Retina (tissue), 1 donor: ENCODE data around the gene CTNNA2.
A peak's percentile ranks its signal among the peaks of the same experiment; 100 is the strongest.
"Not testable (repeated sequence)": the region's sequence is repeated elsewhere in the genome, so short reads cannot be mapped to it uniquely, and the experiment has no call there.

Source experiments
- DNase-seq: peaks from one replicate; pipeline ENCODE4 v3.0.0-alpha.2; 2016

The CTNNA2 gene

DNA sequence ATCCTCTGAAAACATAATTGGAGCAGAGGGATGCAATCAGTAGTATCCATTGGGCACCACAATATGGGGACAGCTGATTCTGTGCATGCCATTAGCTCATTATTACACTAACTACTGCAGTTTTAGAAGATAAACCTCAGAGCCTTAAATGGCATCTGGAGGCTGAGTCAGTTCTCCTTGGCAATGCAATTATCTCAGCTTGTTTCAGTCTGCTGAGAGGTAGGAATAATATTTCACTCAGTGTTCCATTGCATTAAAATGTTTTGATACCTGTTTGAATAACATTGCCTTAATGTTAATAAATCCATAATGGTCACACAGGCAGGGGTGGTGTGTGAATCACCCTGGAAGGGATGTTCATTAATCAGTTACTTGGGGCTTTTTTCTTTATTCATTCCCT lies 482.1 kb downstream of the CTNNA2 start:
- DNase-seq: no peak

DNA sequence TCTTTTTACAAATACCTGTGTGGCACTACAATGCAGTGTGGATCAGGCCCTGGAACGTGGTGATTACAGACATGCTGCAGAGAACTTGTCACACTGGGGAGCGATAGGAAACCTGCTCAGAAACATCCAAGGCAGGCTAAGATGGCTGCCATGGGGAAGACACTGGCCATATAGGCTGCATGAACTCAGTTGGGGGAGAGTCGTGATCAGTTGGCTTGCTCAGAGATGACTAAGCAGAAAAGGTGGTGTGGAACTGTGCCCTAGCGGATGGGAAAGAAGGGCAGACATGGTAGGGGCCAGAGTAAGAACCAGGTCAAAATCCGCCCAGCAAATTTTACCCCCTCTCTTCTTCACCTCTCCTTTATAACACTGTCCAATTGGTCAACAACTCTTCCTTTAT lies 483.9 kb downstream of the CTNNA2 start:
- no peak for DNase-seq

DNA sequence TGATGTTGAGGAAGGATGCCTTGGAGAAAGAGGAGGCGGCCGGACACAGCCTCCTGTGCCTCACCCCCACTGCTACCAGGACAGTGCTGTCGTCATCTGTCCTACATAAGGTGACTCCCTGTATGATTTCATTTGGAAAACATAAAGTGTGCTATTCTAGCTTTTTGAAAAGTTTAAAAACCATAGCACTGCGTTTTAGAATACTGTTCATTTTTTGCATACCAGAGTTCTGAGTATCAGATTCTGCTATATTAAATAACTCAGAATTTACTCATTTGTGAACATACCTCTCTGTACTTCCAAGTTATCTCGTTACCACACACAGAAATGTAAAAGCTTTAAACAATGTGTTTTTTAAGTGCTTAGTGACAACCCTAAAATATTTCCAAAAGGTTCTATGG lies 488.9 kb downstream of the CTNNA2 start:
- DNase-seq: no peak

DNA sequence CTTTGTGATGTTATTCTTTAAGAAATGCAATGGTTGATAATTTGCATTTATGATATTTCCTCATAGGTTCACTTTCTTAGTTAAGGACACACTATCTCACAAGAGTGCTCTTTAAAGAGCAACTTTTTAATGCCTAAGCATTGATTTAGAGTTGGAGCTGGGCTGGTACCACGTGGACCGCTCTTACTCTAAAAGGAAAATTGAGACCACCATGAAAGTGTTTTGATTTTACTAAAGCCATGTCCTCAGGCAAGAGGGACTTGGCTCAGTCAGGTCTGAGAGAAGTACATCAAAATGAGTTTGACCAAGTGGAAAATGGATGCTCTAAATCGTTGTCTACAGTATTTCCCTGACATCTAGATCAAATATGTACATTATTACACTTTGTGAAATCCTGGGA lies 489.3 kb downstream of the CTNNA2 start:
- no peak for DNase-seq

DNA sequence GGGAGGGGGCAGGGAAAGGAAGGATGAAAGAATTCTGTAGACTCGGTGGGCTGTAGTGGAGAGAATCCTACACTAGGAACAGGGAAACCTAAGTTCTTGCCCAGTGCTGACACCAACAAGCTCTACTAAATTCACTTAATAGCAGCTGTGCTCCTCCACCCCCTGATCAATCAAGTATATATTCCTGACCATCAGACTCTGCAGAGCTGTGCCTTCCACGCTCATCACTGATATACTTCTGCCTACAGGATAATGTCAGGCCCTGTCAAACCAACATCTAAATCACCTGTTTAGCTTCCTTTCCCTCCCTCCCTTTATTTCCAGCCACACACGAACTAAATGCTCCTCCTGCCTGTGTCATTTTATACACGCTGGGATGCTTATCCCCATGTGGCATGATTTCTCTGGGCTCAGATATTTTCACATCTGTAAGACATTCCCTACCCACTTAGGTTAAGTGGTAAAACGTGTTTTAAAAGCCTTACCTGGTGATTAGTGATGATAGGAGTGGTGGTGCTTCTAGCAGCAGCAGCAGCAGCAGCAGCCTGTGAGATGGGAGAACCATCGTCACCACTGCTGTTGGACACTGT lies 489.8 kb downstream of the CTNNA2 start:
- peak; percentile 33 for DNase-seq

DNA sequence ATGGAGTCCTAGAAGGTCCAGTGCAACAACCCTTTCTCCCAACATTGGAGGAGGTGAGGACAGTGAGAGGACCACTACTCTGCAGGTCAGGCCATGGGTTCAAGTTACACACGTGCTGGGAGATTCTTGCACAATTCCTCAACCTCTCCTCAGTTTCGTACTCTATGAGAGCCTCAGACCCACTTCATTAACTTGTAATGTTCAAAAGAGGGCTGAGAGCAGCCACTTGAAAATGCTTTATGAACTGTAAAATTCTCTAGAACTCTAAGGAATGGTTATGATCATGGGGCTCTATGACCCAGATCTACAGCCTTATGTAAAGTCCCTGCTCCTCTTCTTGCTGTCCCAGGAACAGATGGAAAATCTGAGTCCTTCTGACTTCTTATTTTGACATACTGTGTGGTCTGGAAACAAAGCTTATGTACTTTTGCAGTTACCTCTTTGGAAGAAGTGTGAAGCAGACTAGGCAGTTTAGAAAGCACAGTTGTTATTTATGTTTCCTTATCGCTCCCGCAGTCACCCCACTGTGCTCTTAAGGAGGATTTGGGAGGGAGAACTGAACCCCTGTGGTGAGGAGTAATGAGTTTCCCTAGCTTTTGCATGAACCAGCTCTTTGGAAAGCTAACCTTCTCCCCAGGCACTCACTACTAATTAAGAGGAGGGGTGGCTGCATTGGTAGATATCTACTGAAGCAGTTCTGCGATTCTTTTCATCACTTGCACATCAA lies 495.1 kb downstream of the CTNNA2 start:
- peak; percentile 40 for DNase-seq

DNA sequence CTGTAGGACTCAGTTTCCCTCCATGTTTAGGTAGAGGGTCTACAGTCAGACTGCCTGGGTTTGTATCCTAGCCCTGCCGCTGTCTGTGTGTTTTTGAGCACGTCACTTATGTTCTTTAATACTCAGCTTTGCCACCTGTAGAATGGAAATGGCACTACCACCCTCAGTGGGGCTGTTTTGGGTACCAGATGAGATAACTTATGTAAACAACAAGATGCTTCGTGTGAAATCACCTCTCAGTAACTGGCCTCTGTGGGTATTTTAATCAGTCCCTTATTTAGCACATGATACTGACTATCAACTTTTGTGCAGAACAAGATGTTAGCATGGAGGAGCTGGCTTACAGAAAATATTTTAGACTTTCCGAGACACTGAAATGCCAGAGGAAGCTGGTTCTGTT lies 495.7 kb downstream of the CTNNA2 start:
- no peak for DNase-seq

DNA sequence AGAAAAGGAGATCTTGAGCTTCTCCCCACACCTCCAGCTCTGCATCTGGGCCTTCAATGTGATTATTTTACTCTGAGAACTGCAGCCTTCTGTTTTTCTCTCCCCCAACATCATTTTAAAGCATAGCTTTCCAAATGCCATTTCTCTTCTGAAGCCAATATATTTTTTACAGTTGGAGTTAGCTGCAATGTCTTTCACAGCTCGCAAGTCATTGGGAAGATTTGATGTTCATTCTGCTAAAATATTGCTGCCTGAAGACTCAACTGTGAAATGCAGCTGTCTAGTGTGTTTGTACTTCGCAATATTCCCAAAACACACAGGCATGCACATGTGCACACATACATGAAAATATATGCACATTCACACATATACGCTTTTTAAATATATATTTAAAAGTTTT lies 496.4 kb downstream of the CTNNA2 start:
- no peak for DNase-seq

DNA sequence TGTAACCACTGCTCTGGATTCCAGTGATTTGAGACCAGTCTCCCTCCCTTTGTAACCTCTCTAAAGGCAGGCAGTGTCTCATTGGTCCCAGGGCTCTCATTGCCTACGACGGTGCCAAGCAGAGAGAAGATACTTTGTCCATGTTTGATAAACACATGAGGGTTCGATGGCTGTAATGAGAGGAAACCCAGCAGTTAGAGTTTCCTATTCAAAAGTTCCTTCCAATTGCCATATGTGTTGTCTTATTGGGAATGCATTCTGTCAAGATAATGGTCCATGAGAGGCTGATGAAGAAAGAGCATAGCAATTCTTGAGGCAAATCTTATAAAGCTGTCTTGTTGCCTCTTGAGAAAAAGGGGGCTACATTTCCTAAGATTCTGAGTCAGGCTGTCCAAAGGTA lies 499.2 kb downstream of the CTNNA2 start:
- no peak for DNase-seq

DNA sequence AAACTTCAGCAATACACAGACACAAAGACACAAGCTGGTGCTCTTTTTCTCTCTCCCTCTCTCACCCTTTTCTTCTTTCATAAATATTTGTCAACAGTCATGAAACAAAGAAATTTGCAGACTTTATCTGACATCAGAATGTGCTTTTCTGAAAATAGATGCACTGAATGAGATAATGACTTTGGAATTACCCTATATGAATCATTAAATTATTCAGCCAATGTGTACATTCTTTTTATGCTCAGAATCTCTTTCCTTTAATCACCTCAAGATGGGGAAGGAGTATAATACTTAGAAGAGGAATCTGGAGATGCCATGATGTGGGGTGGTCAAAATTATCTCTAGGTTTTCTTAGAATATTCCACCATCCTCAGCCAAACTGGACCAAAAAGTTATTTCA lies 501.8 kb downstream of the CTNNA2 start:
- DNase-seq: no peak

DNA sequence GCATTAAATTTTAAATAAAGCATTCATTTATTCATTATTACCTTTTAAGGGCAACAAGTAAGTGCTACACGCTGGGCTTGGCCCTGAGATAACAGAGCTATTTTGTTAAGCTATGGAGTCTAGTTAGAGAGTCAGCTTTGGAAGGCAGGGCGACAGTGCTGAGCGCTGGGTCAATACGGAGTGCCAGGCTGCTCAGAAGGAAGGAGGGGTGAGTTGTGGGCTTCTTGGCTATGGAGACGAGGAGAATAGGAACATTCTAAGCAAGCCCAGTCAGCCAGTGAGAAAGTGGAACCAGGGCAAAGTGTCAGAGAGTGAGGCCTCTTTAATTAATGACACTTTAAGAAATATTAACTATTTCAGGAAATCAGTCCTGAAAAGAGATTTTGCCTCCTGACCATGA lies 503.3 kb downstream of the CTNNA2 start:
- DNase-seq: no peak

DNA sequence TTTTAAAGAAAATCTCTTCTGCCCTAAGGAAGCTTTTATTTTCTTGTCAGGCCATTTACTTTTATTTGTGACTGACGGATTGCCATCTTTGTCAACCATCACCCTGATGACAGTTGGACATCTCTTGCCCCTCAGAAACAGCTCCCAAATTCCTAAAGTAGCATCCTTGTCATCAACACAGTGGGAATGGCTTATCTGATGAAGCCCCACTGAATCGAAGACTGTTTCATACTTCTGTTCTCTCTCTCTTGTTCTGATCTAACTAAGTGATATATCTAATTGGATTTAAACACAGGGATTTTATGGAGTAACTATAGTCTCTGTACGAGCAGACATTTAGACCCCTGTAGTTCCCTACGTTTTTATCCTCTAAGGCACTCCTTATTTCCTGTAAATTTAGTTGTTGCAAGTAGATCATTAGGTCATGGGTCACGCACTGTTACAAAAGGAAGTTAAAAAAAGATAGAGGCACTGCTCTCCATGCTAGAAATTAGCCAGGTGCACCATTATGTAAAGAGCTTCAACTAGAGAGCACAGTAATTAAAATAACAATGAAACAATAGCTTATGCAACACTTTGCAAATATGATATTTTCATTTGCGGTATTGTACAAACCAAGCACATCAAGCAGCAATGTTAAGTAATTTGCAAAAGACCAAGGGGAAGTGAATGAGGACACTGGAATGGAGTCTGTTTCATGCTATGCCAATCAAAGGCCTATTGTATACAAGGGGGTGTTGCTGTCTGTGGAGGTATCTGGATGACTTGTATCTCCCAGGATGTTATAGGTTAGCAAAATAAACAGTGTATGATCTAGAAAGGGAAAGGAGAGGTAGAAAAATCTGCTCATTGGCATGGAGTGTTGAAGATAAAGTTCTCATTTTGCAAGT lies 507.0 kb downstream of the CTNNA2 start:
- DNase-seq: no peak

DNA sequence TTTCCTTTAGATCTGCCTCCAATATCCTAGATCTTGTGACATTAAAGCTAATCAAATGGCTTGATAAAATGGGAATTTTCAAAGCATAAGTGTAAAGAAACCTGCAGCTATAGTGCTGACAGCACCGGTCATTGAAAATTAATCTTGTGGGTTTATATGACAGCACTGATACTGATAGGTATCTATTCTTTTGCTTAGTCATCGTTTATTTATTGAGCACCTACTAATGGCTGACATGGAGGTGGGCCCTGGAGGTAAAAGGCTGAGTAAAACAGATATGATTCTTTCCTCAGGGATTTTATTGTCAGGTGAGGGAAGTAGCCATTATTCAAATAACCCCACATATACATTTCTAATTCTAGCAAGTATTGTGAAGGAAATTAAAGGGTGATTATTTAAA lies 509.2 kb downstream of the CTNNA2 start:
- DNase-seq: no peak

DNA sequence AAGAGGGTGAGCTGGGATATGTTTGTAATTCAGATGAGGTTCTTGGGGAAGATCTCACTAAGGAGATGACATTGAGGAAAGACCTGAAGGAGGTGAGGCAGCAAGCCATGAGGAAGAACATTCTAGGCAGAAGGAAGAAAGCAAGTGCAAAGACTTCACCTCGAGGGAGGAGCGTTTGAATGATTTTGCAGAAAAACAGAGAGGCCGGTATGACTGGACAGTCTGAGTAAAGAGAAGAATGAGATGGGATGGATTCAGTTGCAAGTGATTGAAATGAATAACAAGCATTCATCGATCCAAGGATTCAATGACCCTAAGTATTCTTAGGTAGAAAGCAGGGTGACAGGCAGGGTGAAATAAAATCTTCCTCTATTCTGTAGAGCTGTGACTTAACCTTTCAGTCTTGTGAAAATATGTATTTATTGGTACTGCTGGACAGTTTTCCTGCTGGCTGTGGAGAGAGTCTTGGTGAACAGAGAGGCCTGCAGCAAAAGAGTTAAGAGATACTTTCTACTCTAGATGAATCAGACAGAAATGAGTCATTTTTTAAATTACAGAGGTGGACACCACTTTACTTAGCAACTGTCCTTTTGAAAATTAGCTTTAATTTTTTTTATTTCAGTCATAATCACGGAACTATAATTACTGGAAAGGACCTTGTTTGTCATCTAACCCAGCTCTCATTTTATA lies 513.3 kb downstream of the CTNNA2 start:
- DNase-seq: no peak

DNA sequence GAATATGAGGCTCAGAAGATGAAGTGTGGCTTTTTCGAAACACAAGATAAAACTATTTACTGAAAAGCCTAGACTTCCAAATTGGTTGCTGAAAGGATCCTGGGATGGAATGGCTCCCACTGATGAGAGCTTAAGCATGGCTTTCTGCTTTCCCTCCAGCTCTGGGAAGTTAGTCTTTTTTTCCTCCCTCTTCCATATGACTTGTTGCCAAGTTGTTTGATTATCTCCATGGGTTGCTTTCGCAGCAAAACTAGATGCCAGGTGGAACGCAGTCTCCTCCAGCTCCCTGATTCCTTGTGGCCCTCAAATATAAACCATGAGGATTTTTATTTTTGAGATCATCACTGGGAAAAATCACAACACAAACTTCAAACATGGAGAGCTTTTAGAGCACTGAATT lies 515.2 kb downstream of the CTNNA2 start:
- no peak for DNase-seq

DNA sequence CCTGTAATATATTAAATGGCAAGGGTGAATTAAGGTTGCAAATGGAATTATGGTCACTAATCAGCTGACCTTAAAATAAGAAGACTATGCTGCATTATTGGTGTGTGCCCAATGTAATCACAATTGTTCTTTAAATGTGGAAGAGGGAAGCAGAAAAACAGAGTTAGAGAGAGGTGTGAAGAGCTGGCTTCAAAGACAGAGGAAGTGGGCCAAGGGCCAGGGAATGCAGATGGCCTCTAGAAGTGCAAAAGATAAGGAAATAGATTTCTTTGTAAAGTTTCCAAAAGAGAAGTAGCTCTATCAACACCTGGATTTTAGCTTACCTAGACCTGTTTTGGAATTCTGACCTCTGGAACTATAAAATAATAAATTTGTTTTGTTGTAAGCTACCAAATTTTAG lies 515.7 kb downstream of the CTNNA2 start:
- DNase-seq: no peak

DNA sequence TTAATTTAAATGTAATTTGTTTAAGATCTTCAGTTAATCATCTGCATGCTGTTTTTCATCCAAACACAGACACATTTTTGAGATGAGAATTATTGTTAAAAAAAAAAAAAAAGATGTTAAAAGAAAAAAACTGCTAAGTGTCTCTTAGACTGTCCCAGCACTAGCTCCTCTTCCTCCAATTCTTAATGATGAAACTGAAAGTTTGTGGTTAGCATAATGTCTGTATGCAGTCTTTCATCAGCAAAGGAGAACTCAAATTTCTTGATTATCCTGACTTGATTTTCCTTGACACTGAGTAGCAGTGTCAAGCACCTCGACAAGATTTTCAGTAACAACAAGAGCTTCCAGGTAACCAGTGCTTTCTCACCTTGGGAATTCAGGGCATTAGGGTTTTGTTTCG lies 517.3 kb downstream of the CTNNA2 start:
- DNase-seq: no peak

DNA sequence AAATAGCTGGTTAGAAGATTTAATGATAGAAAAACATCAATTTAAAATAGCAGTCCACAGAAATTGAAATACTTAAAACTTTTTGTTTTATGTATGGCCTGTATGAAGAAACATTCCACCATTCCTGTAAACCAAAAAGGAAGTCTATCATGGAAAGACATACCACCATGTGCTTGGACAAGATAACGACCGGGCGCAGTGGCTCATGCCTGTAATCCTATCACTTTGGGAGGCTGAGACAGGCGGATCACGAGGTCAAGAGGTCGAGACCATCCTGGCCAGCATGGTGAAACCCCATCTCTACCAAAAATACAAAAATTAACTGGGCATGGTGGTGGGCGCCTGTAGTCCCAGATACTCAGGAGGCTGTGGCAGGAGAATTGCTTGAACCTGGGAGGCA lies 519.8 kb downstream of the CTNNA2 start:
- DNase-seq: not testable (repeated sequence)

DNA sequence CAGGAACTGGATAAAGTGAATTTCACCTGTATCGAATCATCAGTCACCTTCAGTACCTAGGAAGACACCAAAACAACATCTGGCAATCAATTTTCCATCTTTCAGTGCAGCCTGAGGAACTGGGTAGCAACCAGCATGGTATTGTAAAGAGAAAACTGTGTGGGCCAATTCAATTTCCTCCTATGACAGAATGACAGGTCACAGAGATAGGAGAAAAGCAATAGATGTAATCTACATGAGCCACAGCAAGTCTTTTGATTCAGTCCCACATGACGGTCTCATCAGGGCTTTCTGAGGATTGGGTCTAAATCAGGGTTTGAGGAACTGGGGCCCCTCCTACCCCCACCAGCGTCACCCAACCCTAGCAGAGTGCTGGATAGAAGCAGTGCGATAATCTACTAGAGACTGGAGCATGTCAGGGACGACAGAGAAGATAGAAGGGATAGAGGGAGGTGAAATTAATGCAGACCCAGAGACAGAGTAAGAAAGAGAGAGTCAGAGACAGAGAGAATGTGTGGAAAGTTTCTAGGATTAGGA lies 523.0 kb downstream of the CTNNA2 start:
- DNase-seq: no peak

DNA sequence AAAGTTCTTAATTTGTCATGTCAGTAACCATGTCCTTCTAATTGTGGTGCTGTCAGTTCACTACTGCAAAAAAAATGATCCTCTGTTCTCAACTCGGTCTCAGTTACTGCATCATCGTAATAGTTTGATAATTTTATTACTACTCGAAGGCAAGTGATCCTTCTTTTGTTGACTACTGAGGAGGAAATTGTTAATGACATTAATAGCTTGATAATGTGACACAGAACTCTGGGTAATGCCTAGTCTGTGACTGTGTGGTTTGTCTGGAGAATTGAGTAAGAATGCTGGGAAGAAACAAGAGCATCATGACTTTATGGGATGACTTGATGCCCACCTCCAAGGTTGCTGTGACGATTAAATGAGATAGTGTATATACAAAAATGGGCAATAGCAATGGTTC lies 524.5 kb downstream of the CTNNA2 start:
- DNase-seq: no peak

DNA sequence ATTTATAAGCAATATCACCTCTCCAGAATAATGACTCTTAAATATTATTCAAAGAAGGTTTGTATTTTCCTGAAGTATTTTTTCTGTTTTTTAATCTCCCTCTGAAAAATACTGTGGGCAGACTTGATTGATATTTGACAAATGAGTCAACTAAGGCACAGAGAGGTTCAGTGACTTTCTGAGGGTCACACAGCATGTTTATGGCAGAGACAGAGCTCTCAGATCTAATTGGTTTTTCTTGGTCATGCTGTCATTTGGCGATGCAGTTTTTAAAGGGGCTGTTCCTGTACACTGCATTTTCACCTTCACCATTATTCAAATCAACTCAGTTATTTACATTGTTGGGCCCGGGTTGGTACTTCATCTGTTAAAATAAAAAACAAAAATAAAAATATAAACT lies 527.4 kb downstream of the CTNNA2 start:
- DNase-seq: no peak

DNA sequence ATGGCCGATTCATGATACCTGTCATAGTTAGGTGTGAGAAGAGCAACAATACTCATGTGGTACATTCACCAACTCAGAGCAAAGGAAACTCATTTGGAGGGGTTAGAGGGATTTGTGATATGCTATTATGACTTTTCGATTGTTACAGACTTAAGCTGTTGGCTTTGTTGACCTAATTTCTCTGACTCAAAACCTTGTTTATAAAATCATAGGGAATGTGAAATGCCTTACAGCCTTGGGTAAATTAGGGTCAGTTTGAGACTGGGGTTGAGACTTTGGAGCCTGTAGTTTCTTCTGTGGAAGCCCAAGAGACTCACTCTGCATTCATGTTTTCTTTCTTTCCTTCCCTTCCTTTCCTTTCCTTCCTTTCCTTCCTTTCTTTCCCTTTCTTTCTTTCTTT lies 529.8 kb downstream of the CTNNA2 start:
- DNase-seq: no peak

DNA sequence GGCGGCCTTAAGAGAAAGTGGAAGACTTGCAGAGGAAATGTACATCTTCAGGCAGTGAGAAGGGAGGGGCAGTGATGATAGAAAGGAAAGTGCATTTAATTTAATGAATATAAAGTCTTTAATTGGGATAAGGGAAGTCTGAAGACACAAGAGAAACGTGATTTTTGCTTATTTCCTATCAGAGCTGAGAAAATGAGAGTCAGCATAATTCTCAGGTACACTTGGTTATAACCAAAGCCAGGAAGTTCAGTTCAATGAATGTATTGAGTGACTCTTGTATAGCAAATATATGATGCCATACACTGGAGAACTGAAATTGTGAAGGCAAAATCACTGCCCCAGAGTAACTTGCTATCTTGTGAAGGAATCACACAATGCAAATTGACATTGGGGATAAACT lies 535.4 kb downstream of the CTNNA2 start:
- no peak for DNase-seq
